ENCODE measurements around the gene PFKP.
"Not testable (repeated sequence)": the region's sequence is repeated elsewhere in the genome, so short reads cannot be mapped to it uniquely, and the experiment has no call there.

Gene PFKP

GRCh38 chr10:3046981-3047547, 20.3 kb upstream of the PFKP start:
- H3K4me3 ChIP-seq (ENCODE audit: low read depth, low read length) = no peak overlapping the region

GRCh38 chr10:3047596-3047995, 19.8 kb upstream of the PFKP start:
- H3K4me3 ChIP-seq (ENCODE audit: low read depth, low read length) = no peak overlapping the region

GRCh38 chr10:3048119-3049019, 19.0 kb upstream of the PFKP start:
- H3K4me3 ChIP-seq (ENCODE audit: low read depth, low read length) = no peak overlapping the region

GRCh38 chr10:3051692-3052091, 15.7 kb upstream of the PFKP start:
- H3K4me3 ChIP-seq (ENCODE audit: low read depth, low read length) = no peak overlapping the region

GRCh38 chr10:3053155-3053554, 14.2 kb upstream of the PFKP start:
- H3K4me3 ChIP-seq (ENCODE audit: low read depth, low read length) = no peak overlapping the region

- no peak overlapping the region for H3K4me3 ChIP-seq (ENCODE audit: low read depth, low read length)
Measured at GRCh38 chr10:3054183-3054850, 13.0 kb upstream of the PFKP start.

GRCh38 chr10:3054851-3055199, 12.5 kb upstream of the PFKP start:
- H3K4me3 ChIP-seq (ENCODE audit: low read depth, low read length) = no peak overlapping the region

GRCh38 chr10:3056280-3057037, 10.9 kb upstream of the PFKP start:
- no peak overlapping the region for H3K4me3 ChIP-seq (ENCODE audit: low read depth, low read length)

GRCh38 chr10:3057946-3058345, 9.4 kb upstream of the PFKP start:
- H3K4me3 ChIP-seq (ENCODE audit: low read depth, low read length) = no peak overlapping the region

GRCh38 chr10:3059974-3060373, 7.4 kb upstream of the PFKP start:
- H3K4me3 ChIP-seq (ENCODE audit: low read depth, low read length) = no peak overlapping the region

- H3K4me3 ChIP-seq (ENCODE audit: low read depth, low read length) = no peak overlapping the region
Measured at GRCh38 chr10:3060481-3060889, 6.9 kb upstream of the PFKP start.

GRCh38 chr10:3061323-3061898, 5.9 kb upstream of the PFKP start:
- H3K4me3 ChIP-seq (ENCODE audit: low read depth, low read length) = not testable (repeated sequence)

- H3K4me3 ChIP-seq (ENCODE audit: low read depth, low read length) = no peak overlapping the region
Measured at GRCh38 chr10:3062502-3063186, 4.7 kb upstream of the PFKP start.

- no peak overlapping the region for H3K4me3 ChIP-seq (ENCODE audit: low read depth, low read length)
Measured at GRCh38 chr10:3064423-3064822, 2.9 kb upstream of the PFKP start.

- H3K4me3 ChIP-seq (ENCODE audit: low read depth, low read length) = no peak overlapping the region
Measured at GRCh38 chr10:3065622-3066021, 1.7 kb upstream of the PFKP start.

- peak overlapping the region; percentile 39 for H3K4me3 ChIP-seq (ENCODE audit: low read depth, low read length)
Measured at GRCh38 chr10:3066317-3067117, 831 bp upstream of the PFKP start.

GRCh38 chr10:3067859-3068179, 471 bp downstream of the PFKP start:
- peak overlapping the region; percentile 80 for H3K4me3 ChIP-seq (ENCODE audit: low read depth, low read length)

GRCh38 chr10:3068201-3068967, 1.0 kb downstream of the PFKP start:
- H3K4me3 ChIP-seq (ENCODE audit: low read depth, low read length) = peak overlapping the region; percentile 80

Data from iPS-11a (cell line).